ENCODE results near the gene CD34. TPM values are rescaled to one million over a fixed set of nuclear protein-coding genes. Genes with fewer than 3 reads are reported as not detected.

CD34 gene
- total RNA-seq, 1 donor: 0.36 TPM

- no peaks in the 10 kb centered on the region for H4K20me1 ChIP-seq (ENCODE audit: insufficient read depth, low read length)
- TF ChIP-seq CTCF (IDR thresholded peaks at IDR 0.05; ENCODE audit: extremely low read depth, low read depth, low read length): no peak
- no peaks in the 10 kb centered on the region for H3K4me1 ChIP-seq (ENCODE audit: insufficient read depth, low read length)
- no peak overlapping the region for H2AFZ ChIP-seq (ENCODE audit: low read length)
- DNase-seq (ENCODE audit: insufficient read length, low spot score, missing footprints): no peak
- H3K79me2 ChIP-seq (ENCODE audit: insufficient read depth, low read length): no peaks in the 10 kb centered on the region
- H3K27me3 ChIP-seq (ENCODE audit: insufficient read depth, low read length): peaks cover 16% of the 10 kb centered on the region
- no peak overlapping the region for H3K27ac ChIP-seq (ENCODE audit: low read depth, low read length)
- no peaks in the 10 kb centered on the region for H3K36me3 ChIP-seq (ENCODE audit: insufficient read depth, low read length)
- no peaks in the 10 kb centered on the region for H3K9me3 ChIP-seq (ENCODE audit: low read depth, low read length)
- H3K4me3 ChIP-seq (ENCODE audit: insufficient read depth, low read length): no peak overlapping the region
- H3K4me2 ChIP-seq (ENCODE audit: insufficient read depth, low read length): no peak overlapping the region
Measured at GRCh38 chr1:207923121-207923520, 12.2 kb upstream of the CD34 start.

GRCh38 chr1:207922554-207922953 lies 11.6 kb upstream of the CD34 start:
- Histone ChIP-seq H3K4me2 (ENCODE audit: insufficient read depth, low read length) (no peak overlapping the region), H4K20me1 (ENCODE audit: insufficient read depth, low read length) (no peaks in the 10 kb centered on the region), H3K79me2 (ENCODE audit: insufficient read depth, low read length) (no peaks in the 10 kb centered on the region), H3K27me3 (ENCODE audit: insufficient read depth, low read length) (peaks cover 16% of the 10 kb centered on the region), H3K36me3 (ENCODE audit: insufficient read depth, low read length) (no peaks in the 10 kb centered on the region), H3K9me3 (ENCODE audit: low read depth, low read length) (no peaks in the 10 kb centered on the region), H3K4me1 (ENCODE audit: insufficient read depth, low read length) (no peaks in the 10 kb centered on the region), H3K4me3 (ENCODE audit: insufficient read depth, low read length) (no peak overlapping the region), H2AFZ (ENCODE audit: low read length) (peak overlapping the region; percentile 67), H3K27ac (ENCODE audit: low read depth, low read length) (no peak overlapping the region)
- TF ChIP-seq CTCF (IDR thresholded peaks at IDR 0.05; ENCODE audit: extremely low read depth, low read depth, low read length): no peak
- DNase-seq (ENCODE audit: insufficient read length, low spot score, missing footprints): no peak

- no peaks in the 10 kb centered on the region for H3K36me3 ChIP-seq (ENCODE audit: insufficient read depth, low read length)
- no peaks in the 10 kb centered on the region for H3K79me2 ChIP-seq (ENCODE audit: insufficient read depth, low read length)
- H4K20me1 ChIP-seq (ENCODE audit: insufficient read depth, low read length): no peaks in the 10 kb centered on the region
- no peak overlapping the region for H3K4me3 ChIP-seq (ENCODE audit: insufficient read depth, low read length)
- no peak overlapping the region for H2AFZ ChIP-seq (ENCODE audit: low read length)
- H3K27ac ChIP-seq (ENCODE audit: low read depth, low read length): no peak overlapping the region
- no peak for DNase-seq (ENCODE audit: insufficient read length, low spot score, missing footprints)
- no peaks in the 10 kb centered on the region for H3K9me3 ChIP-seq (ENCODE audit: low read depth, low read length)
- no peak overlapping the region for H3K4me2 ChIP-seq (ENCODE audit: insufficient read depth, low read length)
- no peaks in the 10 kb centered on the region for H3K4me1 ChIP-seq (ENCODE audit: insufficient read depth, low read length)
- H3K27me3 ChIP-seq (ENCODE audit: insufficient read depth, low read length): peaks cover 16% of the 10 kb centered on the region
- no peak for TF ChIP-seq CTCF (IDR thresholded peaks at IDR 0.05; ENCODE audit: extremely low read depth, low read depth, low read length)
Measured at GRCh38 chr1:207921321-207921720, 10.4 kb upstream of the CD34 start.

- peaks cover 16% of the 10 kb centered on the region for H3K27me3 ChIP-seq (ENCODE audit: insufficient read depth, low read length)
- no peaks in the 10 kb centered on the region for H3K4me1 ChIP-seq (ENCODE audit: insufficient read depth, low read length)
- no peak overlapping the region for H3K4me3 ChIP-seq (ENCODE audit: insufficient read depth, low read length)
- TF ChIP-seq CTCF (IDR thresholded peaks at IDR 0.05; ENCODE audit: extremely low read depth, low read depth, low read length): no peak
- no peaks in the 10 kb centered on the region for H3K36me3 ChIP-seq (ENCODE audit: insufficient read depth, low read length)
- H3K4me2 ChIP-seq (ENCODE audit: insufficient read depth, low read length): no peak overlapping the region
- no peak overlapping the region for H2AFZ ChIP-seq (ENCODE audit: low read length)
- no peak for DNase-seq (ENCODE audit: insufficient read length, low spot score, missing footprints)
- H3K27ac ChIP-seq (ENCODE audit: low read depth, low read length): no peak overlapping the region
- H4K20me1 ChIP-seq (ENCODE audit: insufficient read depth, low read length): no peaks in the 10 kb centered on the region
- H3K79me2 ChIP-seq (ENCODE audit: insufficient read depth, low read length): no peaks in the 10 kb centered on the region
- no peaks in the 10 kb centered on the region for H3K9me3 ChIP-seq (ENCODE audit: low read depth, low read length)
Measured at GRCh38 chr1:207920444-207921021, 9.6 kb upstream of the CD34 start.
